ENCODE data around the gene IGF2BP1. TPM values are rescaled to one million over a fixed set of nuclear protein-coding genes. Genes with fewer than 3 reads are reported as not detected.

The IGF2BP1 gene
- total and polyA plus RNA-seq, 2 of the 8 experiments (the other 6 are each of a cell fraction or from before 2014, with no cell fraction given) = 41.6 to 513 TPM

DNA sequence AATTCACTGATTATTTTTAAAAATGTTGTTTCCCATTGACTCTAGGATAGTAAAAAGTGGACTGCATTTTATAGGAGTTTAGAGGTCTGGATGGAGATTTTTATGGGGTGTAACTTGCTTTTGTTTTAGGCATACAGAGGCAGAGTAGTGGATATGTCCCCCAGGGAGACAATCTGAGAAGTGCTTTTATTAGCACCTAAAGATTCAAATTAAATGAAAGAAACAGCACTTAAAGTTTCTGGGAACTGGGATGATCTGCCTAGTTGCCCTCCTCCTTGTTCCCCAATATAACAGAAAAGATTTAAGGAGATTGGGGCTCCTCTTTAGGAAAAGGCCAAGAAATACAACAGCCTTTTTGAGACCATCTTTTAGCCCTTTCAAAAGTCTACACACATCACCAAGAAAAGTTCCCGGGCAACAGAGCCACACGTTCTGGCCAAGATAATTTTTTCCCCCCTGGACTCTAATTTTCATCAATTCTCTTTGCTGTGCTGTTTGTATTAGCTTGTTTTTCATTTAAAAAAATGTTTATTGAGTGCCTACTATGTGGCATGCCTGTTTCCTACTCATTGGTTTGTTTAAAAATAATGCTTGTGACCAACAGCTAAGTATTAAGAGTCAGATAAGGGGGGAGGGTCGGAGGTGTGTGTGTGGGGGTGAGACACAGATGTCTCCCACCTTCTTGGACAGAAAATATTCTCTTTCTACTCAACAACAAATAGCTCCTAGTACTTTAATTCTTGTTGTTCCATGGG, 2.5 kb upstream of the IGF2BP1 start:
- ChIA-PET POLR2A (ENCODE audit: partially characterized antibody) (interaction anchor here (0.7 to 14.3 kb wide), 24 partner anchors 8 to 198 kb away, joined by 3 to 366 read pairs (median 5); partner anchors contain the start of gene SNF8), CTCF (ENCODE audit: partially characterized antibody) (interaction anchor here (0.8 to 3.6 kb wide), 11 partner anchors 10 to 55 kb away, joined by 3 to 16 read pairs (median 4); partner anchors contain the start of gene SNF8)
- Histone ChIP-seq H2BK20ac (ENCODE audit: low read length) (no peak overlapping the region), H3K79me1 (ENCODE audit: low read depth, low read length) (no peaks in the 10 kb centered on the region), H2BK12ac (ENCODE audit: low read depth, low read length) (peak overlapping the region; percentile 60; the same call in 1 of the 2 replicates), H2AK5ac (ENCODE audit: low read depth, low read length) (0 out of 2 replicates have a peak overlapping the region, but pooled peaks have one; percentile 19), H3K18ac (ENCODE audit: extremely low read depth, low read length) (peak overlapping the region; percentile 64), H3K56ac (replicated peaks; ENCODE audit: insufficient read length, low read depth, low read length) (peak overlapping the region; percentile 85), H3K36me3 (ENCODE audit: control insufficient read depth in 2 of 4, insufficient read depth in 4 of 4, low read length in 3 of 4) (peaks cover 0 to 14% (median 0%) of the 10 kb centered on the region in 4 experiments; a peak in 1 of 8 replicates), H2BK15ac (ENCODE audit: low read length) (no peak overlapping the region), H4K8ac (ENCODE audit: extremely low read depth, insufficient read depth, low read length) (no peak overlapping the region), H3K4ac (replicated peaks; ENCODE audit: insufficient read length, low read depth, low read length) (peak overlapping the region; percentile 60), H3K23me2 (ENCODE audit: low read depth, low read length) (peaks cover 14% of the 10 kb centered on the region), H3K9me3 (ENCODE audit: insufficient read depth in 2 of 2, low read depth in 1 of 2, low read length in 1 of 2) (no peaks in the 10 kb centered on the region), H4K20me1 (replicated peaks in 1 of 2; ENCODE audit: control insufficient read depth in 1 of 2, insufficient read depth in 2 of 2, low read length in 2 of 2) (no peaks in the 10 kb centered on the region), H3K79me2 (ENCODE audit: control insufficient read depth in 1 of 2, insufficient read depth in 2 of 2, low read length in 2 of 2) (peaks cover 19 to 29% of the 10 kb centered on the region in 2 experiments), H3K27ac (ENCODE audit: low read depth, low read length) (peak overlapping the region; percentile 98), H3K23ac (ENCODE audit: insufficient read length) (no peak overlapping the region), H4K91ac (replicated peaks; ENCODE audit: insufficient read length, low read length) (no peak overlapping the region), H4K5ac (ENCODE audit: insufficient read length, low read depth, low read length) (peak overlapping the region; percentile 63), H2BK120ac (replicated peaks; ENCODE audit: low read depth, low read length) (no peak overlapping the region), H2BK5ac (ENCODE audit: low read depth, low read length) (peak overlapping the region; percentile 97), H3K9ac (replicated peaks in 1 of 4; ENCODE audit: extremely low read depth in 1 of 4, low read depth in 3 of 4, low read length in 3 of 4) (peak overlapping the region; percentile 54 to 99 (median 96)), H2AFZ (ENCODE audit: low read length) (no peak overlapping the region), H3K27me3 (replicated peaks in 1 of 4; ENCODE audit: control insufficient read depth in 3 of 4, extremely low read depth in 1 of 4, insufficient read depth in 3 of 4, low read length in 3 of 4) (no peaks in the 10 kb centered on the region; a peak in 1 of 7 replicates), H3K14ac (ENCODE audit: insufficient read length) (no peak overlapping the region), H3K4me2 (ENCODE audit: insufficient read depth in 1 of 2, low read depth in 2 of 2, low read length in 2 of 2) (peak overlapping the region; percentile 86 to 88), H3K4me3 (ENCODE audit: extremely low read depth in 1 of 4, insufficient read depth in 2 of 4, low read depth in 3 of 4, low read length in 4 of 4) (peak overlapping the region; percentile 91 to 100 (median 96)), H3K4me1 (replicated peaks in 1 of 4; ENCODE audit: control insufficient read depth in 3 of 4, insufficient read depth in 4 of 4, low read length in 3 of 4) (peaks cover 0 to 12% (median 9%) of the 10 kb centered on the region in 4 experiments; a peak in 5 of 7 replicates)
- TF ChIP-seq KDM1A (IDR thresholded peaks at IDR 0.05; ENCODE audit: borderline replicate concordance, low read length) (no peak), TAF1 (IDR thresholded peaks at IDR 0.05; ENCODE audit: low read depth, low read length) (no peak), SP4 (IDR thresholded peaks at IDR 0.05; ENCODE audit: low read length) (no peak), FOSL1 (IDR thresholded peaks at IDR 0.05; ENCODE audit: insufficient read depth, low read depth, low read length) (no peak), POLR2A (IDR thresholded peaks at IDR 0.05; ENCODE audit: control extremely low read depth in 1 of 2, low read depth in 2 of 2, low read length in 2 of 2) (no peak), KDM5A (IDR thresholded peaks at IDR 0.05; ENCODE audit: low read length) (no peak), SIX5 (IDR thresholded peaks at IDR 0.05; ENCODE audit: low read depth, low read length) (no peak), CEBPB (IDR thresholded peaks at IDR 0.05; ENCODE audit: low read depth, low read length) (no peak), SP2 (IDR thresholded peaks at IDR 0.05; ENCODE audit: low read length) (no peak), CBX5 (IDR thresholded peaks at IDR 0.05; ENCODE audit: low read depth, low read length) (no peak), ASH2L (IDR thresholded peaks at IDR 0.05; ENCODE audit: low read length) (no peak)
- TF ChIP-seq, protein P1, sequence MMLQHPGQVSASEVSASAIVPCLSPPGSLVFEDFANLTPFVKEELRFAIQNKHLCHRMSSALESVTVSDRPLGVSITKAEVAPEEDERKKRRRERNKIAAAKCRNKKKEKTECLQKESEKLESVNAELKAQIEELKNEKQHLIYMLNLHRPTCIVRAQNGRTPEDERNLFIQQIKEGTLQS (IDR thresholded peaks at IDR 0.05; ENCODE audit: insufficient read depth, low read depth, low read length) = no peak
- peak; percentile 24 for FAIRE-seq
- no peak for DNase-seq (ENCODE audit: low read depth in 1 of 2, low spot score in 2 of 2)
- 8% methylated on average over 3 of the region's 3 CpGs; no CpG with 5 or more reads in 1 of the 2 experiments for WGBS, 2 experiments (ENCODE audit: extremely low coverage in 1 of 2, insufficient coverage in 1 of 2, insufficient read length in 1 of 2, insufficient replicate concordance in 2 of 2, low coverage in 1 of 2, low lambda C conversion rate in 2 of 2, missing lambda C conversion rate in 1 of 2)
